HS-27A (cell line): ENCODE measurements around the gene CYTIP.
A peak's percentile ranks its signal among the peaks of the same experiment; 100 is the strongest.

Experiments
- DNase-seq: peaks from one replicate; pipeline ENCODE4 v3.0.0-alpha.2; 2012; ENCODE audit warnings: low read depth, missing footprints

The CYTIP gene

DNA sequence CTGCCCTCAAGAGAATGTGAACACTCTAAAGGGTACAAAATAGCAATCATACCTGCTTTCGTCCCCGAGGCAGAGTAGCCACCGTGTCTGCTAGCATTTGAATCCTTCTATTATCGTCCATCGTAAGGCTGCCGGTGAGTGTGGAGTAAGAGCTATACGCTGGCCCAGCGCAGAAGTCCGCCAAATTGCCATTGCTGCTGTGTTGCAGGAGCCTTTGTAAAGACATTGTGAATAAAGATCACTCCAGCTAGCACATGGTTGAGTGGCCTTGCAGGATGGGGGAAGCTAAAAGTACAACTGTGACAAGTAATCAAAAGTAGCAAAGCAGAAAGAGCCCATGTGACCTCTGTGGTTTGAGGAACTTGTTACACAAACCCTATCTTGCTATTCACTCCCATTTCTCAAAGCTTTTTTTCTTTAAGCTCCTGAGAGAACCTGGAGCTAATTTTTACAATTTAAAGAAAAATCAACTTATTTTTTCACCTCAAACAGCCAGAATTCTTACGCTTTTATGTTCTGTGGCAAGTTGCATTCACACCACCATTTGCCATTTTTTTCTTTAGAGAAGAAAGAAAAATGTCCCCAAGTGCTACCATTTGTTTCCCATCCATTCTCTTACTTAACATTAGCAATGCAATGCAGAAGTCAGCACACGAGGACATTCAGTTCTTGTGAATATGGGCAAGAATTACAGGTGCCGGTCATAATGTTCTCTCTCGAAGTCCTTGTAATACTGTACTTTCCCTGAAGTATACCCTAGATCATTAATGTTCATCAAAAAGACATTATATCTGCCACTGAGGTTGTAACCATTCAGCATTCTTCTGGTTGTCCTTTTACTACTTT, at the start of gene CYTIP:
Gene CYTIP, minus strand, starts transcription at position 295 of the 846 bp plus-strand sequence. Its CDS starts 69 bp downstream, at position 226.
- DNase-seq, result no peak

DNA sequence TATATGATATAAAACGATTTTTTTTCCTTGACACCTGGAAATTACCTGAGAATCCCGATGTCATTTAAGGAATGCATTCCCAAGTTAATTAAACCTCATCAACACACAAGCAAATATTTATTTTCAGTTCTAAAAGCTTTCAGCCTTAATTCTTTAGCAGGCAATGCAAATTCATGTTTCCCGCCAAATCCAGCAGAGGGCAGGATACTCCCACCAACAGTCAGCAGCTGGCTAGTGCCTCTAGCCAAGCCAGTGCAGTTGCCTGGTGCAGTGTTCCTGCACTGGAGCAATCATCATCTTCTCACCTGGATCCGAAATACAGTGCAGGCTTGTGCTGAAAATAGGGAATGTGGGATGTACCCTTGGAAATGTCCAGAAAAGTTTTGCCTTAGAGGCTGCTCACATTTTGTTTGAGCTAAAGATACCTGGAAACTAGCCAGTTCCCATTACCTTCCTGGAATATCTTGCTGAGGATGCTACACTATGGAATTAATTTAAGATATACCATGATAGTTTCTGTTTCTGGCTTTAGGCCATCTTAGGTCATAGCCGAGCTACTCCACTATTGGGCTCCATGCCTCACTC, 48.4 kb upstream of the CYTIP start:
- no peak for DNase-seq

DNA sequence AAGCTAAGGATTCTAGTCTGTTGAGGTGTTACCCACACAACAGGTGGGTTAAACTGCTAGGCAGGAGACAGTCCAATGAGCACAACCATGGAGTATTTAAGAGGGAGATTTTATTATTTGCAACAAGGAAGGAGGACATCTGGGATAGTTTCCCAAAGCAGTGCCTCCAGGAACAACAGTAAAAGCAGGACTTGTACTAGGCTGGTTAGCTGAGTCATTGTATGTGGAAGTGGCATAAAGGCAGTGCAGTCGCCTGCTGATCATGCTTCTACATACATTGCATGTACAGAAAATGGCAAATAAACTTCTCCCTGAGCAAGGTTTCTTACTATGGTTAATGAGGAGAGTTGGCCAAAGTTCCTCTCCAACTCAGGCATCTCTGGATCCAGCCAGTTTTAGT, 46.1 kb upstream of the CYTIP start:
- no peak for DNase-seq

DNA sequence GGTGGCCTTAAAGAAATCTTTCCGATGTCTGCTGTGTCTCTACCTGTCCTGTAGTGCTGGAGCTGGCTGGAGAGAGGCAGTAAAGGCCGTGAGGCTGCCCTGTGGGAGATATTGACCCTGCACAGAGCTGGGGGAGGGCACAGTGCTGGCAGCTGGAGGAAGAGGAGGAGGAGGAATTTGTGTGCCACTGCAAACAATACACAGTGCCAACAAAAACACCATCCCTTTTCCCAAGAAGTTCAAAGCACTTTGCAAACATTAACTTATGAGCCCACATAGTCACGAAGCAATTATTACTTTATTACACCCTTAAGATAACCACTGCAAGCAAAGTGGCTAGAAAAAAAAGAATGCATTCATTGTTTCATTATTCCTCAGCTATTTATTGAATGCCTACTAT, 45.0 kb upstream of the CYTIP start:
- no peak for DNase-seq

DNA sequence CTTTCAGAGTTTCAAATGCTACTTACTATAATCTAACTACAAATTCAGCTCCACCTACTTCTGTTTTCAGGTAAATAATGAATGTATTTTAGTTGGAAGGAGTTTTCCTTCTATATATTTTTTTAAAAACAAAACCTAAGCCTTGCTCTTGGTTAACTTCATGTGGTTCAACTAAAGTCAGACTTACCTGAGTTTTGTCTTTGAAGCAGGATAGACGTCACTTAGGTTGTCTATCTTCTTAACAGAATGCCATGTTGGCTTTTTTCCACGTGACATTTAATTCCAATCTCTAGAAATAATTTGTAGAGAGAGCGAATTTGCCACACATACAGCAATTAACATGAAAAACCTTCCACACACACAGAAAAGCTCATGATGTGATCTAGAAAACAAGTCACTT, 43.9 kb upstream of the CYTIP start:
- no peak for DNase-seq

DNA sequence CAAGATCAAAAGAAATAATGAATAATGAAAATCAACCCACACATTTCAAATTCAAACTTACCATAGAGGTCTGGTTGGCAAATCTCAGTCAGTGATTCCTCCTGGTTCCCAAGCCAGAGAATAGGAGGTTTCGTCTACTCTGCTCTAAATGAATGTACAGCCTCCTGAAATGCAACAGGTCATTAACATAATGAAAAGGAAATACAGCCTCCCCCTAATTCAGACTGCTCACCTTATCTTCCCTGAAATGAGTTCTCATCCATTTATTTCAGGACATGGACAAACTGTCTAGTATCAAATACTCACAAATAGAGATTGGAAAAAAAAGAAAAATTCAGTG, 43.4 kb upstream of the CYTIP start:
- no peak for DNase-seq

DNA sequence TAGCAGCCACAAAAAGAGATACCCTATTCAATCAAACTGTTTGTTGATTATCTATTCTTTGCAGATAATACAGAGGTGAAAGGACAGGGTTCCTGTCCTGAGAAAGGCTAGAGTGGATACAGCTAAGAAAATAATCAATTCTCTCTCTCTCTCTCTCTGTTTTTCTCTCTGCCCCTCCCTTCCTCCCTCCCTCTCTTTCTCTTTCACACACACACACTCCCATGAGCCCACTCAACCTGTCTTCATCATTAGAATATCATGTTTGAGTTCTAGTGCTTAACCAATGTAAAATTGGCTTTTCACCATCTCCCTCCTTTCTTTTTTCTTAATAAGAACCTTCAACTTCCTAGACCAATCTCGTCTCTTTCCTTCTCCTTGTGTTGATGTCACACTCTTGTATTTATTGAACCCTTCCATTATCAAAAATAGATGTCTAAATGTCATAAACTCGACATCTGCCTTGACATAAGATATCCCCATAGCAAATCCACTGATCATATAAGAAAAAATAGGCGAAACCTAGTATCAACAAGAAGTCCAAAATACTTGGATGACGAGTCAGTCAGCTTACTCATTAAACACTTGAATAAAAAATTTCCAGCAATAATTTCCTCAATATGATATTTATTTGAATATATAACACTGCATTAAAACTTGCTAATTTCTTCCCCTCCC, 42.8 kb upstream of the CYTIP start:
- no peak for DNase-seq

DNA sequence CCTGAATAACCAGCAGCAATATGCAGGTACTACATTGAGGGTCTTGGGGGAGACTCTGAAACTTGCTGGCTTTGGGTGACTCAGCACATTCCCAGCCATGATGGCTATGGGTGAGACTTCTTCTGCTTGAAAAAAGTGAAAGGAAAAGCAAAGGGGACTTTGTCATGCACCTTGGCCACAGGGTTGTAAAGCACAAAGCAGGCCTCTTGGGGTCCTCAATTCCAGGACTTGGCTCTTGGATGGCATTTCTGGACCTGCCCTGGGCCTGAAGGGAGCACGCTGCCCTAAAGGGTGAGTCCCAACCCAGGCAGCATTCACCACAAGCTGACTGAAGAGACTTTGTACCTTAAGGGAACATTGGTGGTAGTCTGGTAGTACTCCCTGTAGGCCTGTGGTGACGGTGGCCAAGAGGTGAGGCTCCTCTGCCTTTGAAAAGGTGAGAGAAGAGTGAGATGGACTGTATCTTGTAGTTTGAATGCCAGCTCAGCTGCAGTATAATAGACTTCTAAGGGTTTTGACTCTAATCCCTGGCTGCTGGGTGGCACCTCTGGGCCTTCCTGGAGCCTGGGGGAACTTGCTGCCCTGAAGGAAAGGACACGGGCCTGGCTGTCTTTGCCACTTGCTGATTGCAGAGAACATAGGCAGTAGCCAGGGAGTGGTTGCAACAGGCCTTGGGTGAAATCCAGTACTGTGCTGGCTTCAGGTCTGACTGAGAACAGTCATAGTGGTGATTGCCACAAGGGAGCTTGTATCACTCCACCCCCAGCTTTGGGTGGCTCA, 36.5 kb upstream of the CYTIP start:
- DNase-seq, result no peak

DNA sequence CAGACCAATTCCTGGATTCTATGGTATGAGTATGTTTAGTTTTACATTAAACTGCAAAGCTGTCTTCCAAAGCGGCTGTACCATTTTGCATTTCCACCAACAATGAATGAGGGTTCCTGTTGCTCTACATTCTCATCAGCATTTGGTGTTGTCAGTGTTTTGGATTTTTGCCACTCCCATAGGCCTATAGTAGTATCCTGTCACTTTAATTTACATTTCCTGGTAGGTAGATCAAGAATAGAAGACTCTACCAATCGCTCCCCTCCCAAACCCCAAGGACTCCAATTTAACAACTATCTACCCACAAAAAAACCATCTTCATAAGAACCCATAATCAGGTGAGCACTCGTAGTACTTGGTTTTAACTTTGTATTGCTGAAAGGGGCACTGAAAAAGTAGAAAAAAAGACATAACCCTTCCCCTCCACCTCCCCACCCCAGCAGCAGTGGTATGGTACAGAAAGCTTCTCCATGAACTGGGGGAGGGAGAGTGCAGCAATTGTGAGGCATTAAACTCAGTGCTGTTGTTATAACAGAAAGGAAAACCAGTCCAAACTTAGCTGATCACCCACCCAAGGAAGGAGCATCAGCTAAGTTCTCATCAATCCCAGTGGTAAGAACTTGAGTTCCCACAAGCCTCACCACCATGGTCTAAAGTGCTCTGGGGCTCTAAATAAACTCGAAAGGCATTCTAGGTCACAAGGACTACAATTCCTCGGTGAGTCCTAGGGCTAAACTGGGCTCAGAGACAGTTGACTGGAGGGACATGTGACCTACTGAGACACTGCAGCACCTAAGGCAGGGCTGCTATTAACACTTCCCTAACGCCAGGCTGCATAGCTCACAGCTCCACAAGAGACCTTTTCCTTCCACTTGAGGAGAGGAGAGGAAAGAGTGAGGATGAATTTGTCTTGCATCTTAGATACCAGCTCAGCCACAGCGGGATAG, 35.5 kb upstream of the CYTIP start:
- no peak for DNase-seq

DNA sequence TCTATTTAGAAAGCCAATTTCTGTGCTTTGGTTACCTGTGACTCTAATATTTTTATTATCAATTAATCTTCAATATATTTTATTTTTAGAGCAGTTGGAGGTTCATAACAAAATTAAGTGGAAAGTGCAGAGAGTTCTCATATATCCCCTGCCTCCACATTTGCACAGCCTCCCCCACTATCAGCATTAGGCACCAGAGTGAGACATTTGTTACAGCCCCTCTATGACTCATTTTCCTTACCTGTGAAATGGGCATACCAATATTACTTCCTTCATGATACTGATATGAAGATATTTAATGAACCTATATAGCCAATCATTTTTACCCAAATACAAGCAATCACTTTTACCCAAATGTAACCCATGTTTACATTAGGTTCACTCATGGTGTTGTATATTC, 34.0 kb upstream of the CYTIP start:
- DNase-seq, result no peak

DNA sequence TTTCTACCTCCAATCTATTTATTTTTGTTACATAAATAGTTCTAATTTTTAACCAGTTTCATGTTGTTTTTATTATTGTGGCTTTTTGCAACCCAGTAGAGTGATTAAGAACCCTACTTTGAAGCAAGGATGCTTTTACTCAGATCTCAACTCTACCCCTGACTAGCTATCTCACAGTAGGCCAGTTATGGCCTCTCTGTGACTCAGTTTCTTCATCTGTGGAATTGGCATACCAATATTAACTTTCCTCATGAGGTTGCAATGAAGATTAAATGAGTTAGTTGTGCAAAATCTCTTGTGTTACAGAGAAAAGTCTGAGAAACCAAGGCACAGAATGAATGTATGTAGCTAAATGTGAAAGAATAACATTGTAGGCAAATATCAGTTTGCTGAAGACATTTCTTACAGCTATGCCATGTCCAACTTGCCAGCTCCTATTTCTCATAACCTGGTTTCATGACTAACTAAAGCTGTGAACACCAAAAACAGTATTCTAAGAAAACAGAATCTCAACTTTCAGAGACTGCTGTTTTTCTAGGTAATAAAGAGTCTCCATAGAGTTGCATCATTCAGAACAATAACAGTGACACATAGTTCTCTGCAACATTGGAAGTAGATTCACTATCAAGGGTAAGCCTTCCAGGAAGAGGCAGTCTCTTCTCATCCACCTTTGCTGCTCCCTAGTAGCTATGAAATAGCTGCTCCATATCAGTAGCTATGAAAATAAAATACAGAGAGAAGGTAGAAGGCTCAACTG, 33.2 kb upstream of the CYTIP start:
- DNase-seq, result no peak

DNA sequence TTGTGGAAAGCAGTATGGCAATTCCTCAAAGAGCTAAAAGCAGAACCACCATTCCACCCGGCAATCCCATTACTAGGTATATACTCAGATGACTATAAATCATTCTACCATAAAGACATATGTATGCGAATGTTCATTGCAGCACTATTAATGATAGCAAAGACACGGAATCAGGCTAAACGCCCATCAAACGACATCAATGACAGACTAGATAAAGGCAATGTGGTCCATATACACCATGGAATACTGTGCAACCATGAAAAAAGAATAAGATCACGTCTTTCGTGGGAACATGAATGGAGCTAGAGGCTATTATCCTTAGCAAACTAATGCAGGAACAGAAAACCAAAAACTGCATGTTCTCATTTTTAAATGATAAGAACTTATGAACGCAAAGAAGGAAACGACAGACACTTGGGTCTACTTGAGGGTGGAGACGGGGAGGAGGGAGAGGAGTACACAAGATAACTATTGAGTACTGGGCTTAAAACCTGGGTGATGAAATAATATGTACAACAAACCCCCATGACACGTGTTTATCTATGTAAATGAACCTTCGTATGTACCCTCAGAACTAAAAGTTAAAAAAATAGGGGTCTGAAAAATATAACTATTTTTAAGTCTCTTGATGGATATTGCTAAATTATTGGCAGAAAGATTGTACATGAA, 32.0 kb upstream of the CYTIP start:
- DNase-seq, result no peak

DNA sequence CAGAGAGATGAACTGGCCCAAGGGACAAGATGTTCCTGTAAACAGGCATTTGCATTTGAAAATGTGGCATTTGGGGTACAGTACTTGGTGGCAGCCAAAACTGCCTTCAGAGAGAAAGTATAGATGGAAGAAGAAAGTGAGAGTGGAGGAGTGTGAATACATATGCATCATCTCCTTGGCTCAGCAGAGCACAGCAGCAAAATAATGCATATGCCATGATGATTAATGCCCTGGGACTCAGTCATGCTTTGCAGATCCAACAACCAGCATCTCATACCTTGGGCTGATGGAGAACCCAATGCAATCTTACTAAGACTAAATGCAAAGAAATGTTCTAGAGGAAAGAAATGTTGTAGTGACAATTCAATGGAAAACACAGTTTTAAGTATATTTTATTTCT, 29.7 kb upstream of the CYTIP start:
- DNase-seq, result no peak

DNA sequence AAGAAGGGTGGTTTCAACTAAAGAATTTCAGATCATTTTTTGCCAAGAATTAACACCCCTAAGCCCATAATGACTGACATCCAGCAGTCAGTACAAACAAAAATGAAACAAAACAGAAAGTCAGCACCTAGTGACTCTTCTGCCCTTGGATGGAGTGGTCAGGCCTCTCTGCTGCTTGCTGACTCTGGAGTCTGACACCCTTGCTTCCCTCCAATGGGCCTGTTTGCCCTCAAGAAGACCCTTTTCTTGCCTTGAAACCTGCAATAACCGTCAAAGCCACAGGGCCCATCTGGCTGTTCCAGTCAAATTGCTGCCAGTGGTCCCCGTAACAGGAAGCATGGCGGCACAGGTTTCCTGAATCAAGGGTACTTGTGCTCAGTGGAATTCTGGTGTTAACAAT, 27.2 kb upstream of the CYTIP start:
- no peak for DNase-seq

DNA sequence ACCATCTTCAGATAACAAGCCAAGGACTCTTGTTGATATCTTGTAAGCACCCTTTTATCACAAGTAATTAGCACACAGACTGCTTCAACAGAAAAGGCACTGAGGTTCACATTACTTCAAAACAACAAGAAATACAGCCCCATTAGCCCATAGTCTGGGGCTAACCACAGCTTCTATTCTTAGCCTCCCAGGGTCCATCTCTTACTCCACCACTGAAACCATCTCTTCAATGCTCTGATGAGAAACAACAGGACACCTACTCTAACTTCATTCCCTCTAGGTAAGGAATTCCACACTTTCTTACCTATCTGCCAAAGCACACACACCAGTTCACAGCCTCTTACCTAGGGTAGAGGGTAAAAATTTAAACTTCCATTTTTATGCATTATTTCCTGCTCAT, 26.4 kb upstream of the CYTIP start:
- no peak for DNase-seq

DNA sequence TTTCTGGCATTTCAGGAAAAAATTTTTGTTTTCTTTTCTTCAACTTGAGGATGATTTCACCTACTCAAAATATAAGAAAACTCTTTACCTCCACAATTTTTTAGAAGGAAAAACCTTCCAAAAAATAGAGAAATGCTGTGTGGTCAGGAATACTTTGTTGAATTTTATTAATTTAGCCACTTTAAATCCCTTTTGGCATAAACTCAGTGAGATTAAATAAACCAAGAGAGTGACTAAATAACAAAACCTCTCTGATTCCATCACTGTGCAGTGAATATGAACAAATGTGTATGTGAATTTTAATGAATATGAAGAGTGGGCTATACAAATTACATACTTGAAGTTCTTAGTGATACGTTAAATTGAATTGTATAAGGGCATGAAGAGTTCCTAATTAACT, 25.8 kb upstream of the CYTIP start:
- no peak for DNase-seq

DNA sequence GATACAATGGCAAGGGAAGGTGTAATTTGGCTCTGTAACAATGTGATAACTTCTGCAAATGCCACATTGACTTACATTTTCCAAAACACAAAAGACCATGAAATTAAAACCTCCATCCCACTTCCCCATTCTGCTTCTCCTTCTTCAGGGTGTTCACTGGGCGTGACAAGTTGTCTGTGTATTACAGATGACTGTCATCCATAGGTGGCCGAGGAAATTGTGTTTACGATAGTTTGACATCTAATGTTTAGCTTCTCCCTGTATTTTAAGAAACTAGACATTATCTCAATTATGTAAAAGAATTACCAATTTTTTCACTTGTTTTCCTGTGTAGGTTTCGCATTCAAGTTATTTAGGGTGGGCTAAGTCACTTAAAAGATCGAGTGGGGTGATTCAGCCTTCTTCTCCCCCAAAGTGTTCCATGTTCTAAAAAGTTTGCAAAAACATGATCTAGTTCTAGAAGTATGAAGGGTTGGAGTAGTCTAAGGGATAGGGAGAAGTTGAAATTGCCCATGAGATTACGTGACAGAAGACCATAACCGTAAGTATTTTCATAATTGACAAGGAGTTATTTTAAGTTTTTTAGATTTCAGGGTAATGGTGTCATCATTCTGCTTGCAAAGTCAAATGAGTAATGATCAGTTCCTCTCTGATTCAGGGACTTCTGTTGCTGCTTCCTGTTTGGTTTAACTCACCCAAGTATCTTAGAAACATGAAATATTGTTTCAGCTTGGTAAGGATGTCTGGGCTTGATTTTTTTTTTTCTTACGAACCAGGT, 25.2 kb upstream of the CYTIP start:
- DNase-seq, result peak; percentile 42

DNA sequence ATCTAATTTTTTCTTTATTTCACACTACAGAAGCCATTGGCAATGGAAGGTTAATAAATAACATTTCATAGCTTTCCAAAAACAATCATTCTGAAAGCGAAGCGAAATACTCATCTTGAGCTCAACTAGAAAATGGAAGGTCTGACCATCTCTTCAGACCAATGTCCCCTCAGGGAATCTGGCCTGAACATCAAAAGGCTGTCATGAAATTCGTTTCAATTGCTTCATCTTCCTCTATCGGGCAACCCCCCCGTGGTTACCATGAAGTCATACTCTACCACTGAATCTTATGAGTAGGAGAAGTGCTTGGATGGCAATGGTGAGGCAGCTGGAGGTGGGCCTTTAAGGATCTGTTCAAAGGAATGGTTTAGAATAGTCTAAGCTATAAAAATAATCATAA, 22.9 kb upstream of the CYTIP start:
- no peak for DNase-seq

DNA sequence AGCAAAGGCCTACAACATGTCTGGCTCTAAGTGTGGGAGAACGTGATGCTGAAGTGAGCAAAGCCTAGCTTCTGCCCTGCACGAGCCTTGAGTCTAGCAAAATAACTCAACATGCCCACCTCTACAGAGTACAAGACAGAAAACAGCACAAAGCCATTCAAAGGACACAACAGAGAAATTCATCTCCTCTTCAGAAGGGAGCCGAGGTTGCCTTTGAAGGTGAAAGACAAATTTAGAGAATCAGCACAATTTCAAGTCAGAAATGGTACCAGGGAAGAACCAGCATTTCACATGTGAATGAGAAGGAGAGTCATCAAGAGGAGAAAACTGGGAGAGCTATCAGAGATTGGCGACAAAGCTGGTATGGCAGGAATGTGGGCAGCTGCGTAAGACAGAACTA, 21.7 kb upstream of the CYTIP start:
- DNase-seq, result no peak
